NCI-H128 (cell line): ENCODE results near the gene VARS1.
"Not testable (repeated sequence)": the region's sequence is repeated elsewhere in the genome, so short reads cannot be mapped to it uniquely, and the experiment has no call there.

Experiments
- DNase-seq: peaks from one replicate; lab custom pipeline; 2025; ENCODE audit not compliant: unreplicated experiment; lab: John Stamatoyannopoulos, UW

The VARS1 gene

GRCh38 chr6:31795616-31796298, at the start of gene VARS1:
TSS of gene VARS1 (minus strand) at chr6:31795752. CDS start at chr6:31795217, 535 bp downstream.
- DNase-seq, result peak; percentile 79

DNA sequence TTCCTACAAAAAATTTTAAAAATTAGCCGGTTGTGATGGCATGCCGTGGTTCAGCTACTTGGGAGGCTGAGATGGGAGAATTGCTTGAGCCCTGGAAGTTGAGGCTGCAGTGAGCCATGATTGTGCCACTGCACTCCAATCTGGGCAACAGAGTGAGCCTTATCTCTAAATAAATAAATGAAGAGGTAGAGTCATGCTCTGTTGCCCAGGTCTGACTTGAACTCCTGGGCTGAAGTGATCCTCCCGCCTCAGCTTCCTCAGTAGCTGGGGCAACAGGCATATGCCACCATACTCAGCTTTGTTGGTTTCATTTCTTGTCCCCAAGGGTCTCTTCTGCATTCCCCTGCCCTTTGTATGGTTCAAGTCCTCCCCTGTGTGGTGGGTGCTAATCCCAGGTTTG, 49.0 kb upstream of the VARS1 start:
- DNase-seq, result no peak

- no peak for DNase-seq
Measured at GRCh38 chr6:31842053-31842452, 46.5 kb upstream of the VARS1 start.

GRCh38 chr6:31839779-31840126, 44.2 kb upstream of the VARS1 start:
- not testable (repeated sequence) for DNase-seq

- DNase-seq, result no peak
Measured at GRCh38 chr6:31838968-31839367, 43.4 kb upstream of the VARS1 start.

DNA sequence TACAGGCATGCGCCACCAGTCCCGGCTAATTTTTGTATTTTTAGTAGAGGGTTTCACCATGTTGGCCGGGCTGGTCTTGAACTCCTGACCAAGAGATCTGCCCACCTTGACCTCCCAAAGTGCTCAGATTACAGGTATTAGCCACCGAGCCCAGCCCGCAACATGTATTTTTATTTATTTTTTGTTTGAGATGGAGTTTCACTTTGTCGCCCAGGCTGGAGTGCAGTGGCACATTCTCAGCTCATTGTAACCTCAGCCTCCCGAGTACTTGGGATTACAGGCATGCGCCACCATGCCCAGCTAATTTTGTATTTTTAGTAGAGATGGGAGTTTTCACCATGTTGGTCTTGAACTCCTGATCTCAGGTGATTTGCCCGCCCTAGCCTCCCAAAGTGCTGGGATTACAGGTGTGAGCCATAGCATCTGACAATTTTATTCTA, 42.6 kb upstream of the VARS1 start:
- DNase-seq, result not testable (repeated sequence)

DNA sequence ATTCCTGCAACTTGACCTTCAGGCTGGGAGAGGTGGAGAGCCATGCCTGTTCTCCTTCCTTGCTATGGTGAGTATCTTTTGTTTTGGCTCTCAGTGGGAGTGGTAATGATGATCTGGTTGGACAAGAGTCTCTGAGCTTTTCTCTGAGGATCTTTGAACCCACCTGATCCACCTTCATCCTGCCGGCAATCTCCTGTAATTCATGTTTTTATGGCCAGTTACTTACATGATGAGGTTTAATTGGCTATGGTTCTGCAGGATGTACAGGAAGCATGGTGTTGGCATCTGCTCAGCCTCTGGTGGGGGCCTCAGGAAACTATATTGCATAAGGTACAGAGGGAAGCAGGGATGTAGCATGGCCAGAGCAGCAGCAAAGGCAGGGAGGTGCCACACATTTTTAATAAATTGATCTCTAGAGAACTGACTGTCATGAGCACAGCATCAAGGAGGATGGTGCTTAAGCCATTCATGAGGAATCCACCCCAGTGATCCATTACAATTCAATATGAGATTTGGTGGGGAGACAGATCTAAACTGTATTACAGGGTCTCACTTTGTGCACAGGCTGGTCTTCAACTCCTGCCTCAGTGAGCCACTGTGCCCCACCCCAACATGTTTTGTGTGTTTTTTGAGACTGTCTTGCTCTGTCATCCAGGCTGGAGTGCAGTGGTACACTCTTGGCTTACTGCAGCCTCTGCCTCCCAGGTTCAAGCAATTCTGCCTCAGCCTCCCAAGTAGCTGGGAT, 42.0 kb upstream of the VARS1 start:
- DNase-seq, result no peak

GRCh38 chr6:31836474-31837368, 41.2 kb upstream of the VARS1 start:
- no peak for DNase-seq

DNA sequence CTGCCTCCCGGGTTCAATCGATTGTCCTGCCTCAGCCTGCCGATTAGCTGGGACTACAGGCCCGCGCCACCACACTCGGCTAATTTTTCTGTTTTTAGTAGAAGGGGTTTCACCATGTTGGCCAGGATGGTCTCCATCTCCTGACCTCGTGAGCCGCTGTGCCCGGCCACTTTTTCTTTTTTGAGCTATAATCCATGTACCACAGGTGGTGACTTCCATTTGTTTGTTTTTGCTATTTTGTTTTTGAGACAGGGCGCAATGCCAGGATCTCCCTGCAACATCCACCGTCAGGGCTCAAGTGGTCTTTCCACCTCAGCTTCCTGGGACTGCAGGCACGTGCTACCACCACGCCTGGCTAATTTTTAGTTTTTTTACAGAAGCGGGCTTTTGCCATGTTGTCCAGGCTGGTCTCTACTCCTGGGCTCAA, 40.5 kb upstream of the VARS1 start:
- no peak for DNase-seq

GRCh38 chr6:31834367-31835250, 39.1 kb upstream of the VARS1 start:
- peak; percentile 72 for DNase-seq

DNA sequence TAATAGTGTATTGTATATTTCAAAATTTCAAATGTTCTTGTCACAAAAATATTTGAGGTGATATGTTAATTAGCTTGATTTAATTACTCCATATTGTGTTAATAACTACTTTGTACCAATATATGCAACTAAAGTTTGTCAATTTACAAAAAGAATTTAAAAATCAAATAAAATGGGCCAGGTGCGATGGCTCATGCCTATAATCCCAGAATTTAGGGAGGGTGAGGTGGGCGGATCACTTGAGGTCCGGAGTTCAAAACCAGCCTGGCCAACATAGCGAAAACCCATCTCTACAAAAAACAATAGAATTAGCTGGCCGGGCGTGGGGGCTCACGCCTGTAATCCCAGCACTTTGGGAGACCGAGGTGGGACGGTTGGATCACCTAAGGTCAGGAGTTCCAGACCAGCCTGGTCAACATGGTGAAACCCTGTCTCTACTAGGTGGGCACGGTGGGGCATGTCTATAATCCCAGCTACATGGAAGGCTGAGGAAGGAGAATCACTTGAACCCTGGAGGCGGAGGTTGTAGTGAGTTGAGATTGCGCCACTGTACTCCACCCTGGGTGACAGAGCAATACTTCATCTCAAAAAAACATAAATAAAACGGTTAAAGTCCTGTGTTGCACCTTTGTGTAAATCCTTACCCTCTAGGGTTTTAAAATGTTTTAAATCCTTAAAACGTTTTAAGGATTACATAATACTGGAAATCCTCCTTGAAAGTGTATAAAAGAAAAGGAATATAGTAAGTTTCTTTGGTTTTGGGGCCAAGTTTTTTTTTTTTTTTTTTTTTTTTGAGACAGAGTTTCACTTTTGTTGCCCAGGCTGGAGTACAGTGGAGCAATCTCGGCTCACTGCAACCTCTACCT, 36.0 kb upstream of the VARS1 start:
- no peak for DNase-seq

GRCh38 chr6:31830886-31831335, 35.4 kb upstream of the VARS1 start:
- no peak for DNase-seq

DNA sequence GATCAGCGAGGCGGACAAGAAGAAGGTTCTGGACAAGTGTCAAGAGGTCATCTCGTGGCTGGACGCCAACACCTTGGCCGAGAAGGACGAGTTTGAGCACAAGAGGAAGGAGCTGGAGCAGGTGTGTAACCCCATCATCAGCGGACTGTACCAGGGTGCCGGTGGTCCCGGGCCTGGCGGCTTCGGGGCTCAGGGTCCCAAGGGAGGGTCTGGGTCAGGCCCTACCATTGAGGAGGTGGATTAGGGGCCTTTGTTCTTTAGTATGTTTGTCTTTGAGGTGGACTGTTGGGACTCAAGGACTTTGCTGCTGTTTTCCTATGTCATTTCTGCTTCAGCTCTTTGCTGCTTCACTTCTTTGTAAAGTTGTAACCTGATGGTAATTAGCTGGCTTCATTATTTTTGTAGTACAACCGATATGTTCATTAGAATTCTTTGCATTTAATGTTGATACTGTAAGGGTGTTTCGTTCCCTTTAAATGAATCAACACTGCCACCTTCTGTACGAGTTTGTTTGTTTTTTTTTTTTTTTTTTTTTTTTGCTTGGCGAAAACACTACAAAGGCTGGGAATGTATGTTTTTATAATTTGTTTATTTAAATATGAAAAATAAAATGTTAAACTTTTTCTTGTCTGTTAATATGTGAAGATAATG, 34.2 kb upstream of the VARS1 start:
- no peak for DNase-seq

DNA sequence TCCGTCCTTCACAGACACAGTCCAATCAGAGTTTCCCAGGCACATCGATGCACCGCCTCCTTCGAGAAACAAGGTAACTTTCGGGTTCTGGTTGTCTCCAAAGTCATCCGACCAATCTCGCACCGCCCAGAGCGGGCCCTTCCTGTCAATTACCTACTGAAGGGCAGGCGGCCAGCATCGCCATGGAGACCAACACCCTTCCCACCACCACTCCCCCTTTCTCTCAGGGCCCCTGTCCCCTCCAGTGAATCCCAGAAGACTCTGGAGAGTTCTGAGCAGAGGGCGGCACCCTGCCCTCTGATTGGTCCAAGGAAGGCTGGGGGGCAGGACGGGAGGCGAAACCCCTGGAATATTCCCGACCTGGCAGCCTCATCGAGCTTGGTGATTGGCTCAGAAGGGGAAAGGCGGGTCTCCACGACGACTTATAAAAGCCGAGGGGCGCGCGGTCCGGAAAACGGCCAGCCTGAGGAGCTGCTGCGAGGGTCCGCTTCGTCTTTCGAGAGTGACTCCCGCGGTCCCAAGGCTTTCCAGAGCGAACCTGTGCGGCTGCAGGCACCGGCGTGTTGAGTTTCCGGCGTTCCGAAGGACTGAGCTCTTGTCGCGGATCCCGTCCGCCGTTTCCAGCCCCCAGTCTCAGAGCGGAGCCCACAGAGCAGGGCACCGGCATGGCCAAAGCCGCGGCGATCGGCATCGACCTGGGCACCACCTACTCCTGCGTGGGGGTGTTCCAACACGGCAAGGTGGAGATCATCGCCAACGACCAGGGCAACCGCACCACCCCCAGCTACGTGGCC, 31.9 kb upstream of the VARS1 start, which contains the start of gene HSPA1B:
TSS of gene HSPA1B (plus strand) at position 453 of the 794 bp plus-strand sequence. CDS start at position 666, 213 bp downstream.
- peak; percentile 100 for DNase-seq

DNA sequence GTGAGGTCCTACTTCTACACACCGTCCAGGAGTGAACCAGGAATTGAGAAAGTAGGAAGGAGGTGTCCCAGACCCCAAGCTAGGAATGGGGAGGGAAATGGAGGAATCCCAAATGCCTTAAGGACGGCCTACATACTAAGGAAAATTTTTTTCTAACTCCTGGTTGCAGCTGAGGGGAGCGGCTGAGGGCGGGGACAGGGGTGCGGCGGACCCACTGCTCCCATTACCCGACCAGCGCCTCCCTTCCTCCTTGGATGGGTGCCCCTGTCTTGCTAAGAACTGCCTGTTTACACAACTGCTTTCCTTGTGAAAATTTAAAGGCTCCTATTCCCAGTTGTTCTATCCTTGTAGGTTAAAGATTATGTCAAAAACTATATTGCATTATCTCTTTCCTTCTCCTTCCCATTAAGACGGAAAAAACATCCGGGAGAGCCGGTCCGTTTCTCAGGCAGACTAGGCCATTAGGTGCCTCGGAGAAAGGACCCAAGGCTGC, 31.3 kb upstream of the VARS1 start:
- DNase-seq, result no peak

- DNase-seq, result no peak
Measured at GRCh38 chr6:31825553-31825952, 30.0 kb upstream of the VARS1 start.

GRCh38 chr6:31823592-31824196, 28.1 kb upstream of the VARS1 start:
- not testable (repeated sequence) for DNase-seq
